SIG-M5 treated with dmso at 0.1 percent for 504 hours (cell line): ENCODE data around the gene CASK.
"Not testable (repeated sequence)": the region's sequence is repeated elsewhere in the genome, so short reads cannot be mapped to it uniquely, and the experiment has no call there.

ENCODE experiments used
- DNase-seq: peaks from one replicate; lab custom pipeline; 2025; ENCODE audit not compliant: unreplicated experiment; lab: John Stamatoyannopoulos, UW

The CASK gene

GRCh38 chrX:41703574-41704029, 219.8 kb downstream of the CASK start:
- no peak for DNase-seq

GRCh38 chrX:41695426-41695825, 227.9 kb downstream of the CASK start:
- no peak for DNase-seq

- no peak for DNase-seq
Observed at GRCh38 chrX:41693024-41693423, 230.3 kb downstream of the CASK start.

GRCh38 chrX:41692162-41692749, 231.1 kb downstream of the CASK start:
- DNase-seq, result no peak

DNA sequence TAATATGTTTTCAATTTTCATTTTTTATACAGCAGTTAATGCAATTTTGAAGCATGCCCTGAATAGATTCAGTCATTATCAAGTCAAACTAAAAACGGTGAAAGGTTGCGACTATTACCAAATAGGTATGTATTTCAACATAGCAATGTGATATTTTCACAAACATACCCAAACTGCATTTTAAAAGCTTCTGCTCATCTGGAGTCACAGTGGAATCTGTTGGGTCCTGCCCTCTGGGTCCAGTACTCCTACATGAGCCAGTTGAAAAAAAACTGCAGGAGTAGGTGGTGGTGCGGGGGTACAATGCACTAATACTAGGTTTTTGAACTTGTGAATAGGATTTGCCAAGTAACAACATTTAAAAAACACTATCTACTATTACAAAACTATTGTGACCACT, 233.6 kb downstream of the CASK start:
- no peak for DNase-seq

GRCh38 chrX:41688835-41689234, 234.5 kb downstream of the CASK start, which contains the start of gene GPR34:
Gene GPR34, plus strand, starts transcription at chrX:41688973. Its CDS starts 6,661 bp downstream, at chrX:41695634.
- peak; percentile 71 for DNase-seq

DNA sequence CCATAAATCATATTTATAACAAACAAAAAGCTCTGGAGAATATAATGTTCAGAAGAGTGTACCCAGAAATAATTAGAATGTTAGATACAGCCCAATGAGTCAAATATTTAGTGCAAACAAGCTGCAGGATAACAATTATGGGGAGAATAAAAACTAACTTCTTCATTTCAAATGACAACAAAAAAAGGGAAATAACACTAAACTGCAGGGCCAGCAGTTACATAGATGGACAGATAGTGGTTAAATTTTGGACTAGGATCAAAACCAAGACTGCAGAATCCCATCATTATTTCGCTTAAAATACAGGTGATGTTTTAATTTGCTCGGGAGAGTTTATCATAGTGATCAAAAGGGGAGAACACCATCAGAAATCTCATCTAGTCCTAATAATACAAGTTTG, 235.2 kb downstream of the CASK start:
- peak; percentile 36 for DNase-seq

DNA sequence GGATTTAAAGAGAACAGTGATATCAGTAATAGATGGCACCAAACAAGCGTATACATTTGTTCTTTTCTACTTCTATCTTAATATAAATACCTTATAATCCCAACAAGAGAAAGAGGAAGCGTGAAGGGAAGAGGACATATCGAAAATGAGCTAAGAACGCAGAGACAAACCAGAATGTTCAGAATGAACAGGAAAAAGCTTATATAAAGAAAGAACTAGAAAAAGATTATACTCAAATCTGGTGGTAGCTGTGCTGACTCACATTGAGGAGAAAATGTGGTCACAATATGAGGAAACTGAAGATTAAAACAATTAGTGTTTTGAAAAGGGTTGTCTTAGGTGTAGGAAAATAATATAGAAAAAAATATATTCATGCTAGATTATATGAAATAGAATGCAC, 236.6 kb downstream of the CASK start:
- peak; percentile 53 for DNase-seq

DNA sequence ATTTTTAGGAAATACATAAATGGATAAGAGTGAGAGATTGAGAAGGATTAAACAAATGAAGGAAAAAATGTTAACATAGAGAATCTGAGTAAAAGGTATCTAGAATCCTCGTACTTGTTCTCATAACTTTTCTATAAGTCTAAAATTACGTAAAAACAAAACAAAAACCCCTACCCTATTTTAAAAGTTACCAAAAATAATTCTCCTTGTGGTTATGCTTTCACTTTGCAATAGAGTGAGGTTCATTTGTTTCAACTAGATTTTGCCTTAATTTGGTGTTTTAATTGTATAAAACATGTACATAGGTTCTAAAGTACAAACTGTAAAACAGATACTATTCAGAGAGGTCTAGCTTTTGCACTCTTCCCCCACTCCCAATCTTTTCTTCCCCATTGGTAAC, 238.4 kb downstream of the CASK start:
- DNase-seq, result no peak

GRCh38 chrX:41684138-41684537, 239.2 kb downstream of the CASK start:
- DNase-seq, result no peak

DNA sequence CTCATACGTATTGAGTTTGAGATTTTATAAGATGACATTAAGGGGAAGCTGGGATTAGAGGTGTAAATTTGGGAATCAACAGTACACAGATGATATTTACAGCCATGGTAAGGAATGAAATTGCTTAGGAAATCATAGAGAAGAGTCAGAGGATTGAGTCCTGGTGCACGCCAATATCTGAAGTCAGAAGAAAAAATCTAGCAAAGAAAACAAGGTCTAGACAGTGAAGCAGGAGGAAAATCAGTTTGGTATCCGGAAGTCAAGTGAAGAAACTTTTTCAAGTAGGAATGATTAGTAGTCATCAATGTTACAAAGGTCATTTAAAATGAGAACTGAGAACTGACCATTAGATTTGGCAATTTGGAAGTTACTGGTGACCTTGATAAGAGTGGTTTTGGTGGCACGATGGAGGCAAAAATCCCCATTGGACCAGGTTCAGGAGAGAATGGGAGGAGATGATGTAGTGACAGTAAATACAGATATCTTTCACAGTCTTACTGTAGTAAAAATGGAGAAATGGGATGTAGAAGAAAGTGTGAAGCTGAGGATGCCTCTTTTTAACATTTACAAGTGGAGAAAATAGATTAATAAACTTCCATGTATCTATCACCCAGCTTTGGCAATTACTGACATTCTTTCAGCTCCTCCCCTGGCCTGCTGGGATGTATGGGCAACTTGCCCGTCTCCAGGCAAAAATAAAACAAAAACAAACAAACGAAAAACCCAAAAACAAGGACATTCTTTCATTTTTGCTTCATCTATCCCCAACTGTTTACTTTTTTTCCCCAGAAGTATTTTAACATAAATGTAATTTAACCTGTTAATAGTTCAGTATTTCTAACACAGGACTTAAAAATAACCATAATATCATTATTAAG, 245.9 kb downstream of the CASK start:
- DNase-seq, result no peak

- DNase-seq, result not testable (repeated sequence)
Observed at GRCh38 chrX:41676361-41676760, 247.0 kb downstream of the CASK start.

DNA sequence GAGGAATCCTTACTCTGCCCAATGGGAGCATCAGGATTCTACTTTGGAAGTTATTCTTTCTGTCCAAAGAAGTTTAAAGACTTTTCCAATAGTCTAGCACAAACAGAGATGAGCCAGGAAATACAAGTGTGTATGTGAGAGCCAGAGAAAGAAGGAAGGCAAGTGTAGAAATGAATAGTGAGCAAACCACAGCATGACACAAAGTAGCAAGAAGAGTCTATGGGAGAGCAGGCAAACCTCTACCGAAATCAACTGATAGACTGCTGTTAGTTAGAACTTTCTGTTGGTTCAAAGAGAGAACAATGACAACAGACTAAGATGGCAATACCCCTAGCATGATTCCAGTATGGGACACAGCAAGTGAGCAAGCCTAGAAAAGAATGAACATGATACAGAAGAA, 250.7 kb downstream of the CASK start:
- no peak for DNase-seq

- DNase-seq, result no peak
Observed at GRCh38 chrX:41671082-41671481, 252.3 kb downstream of the CASK start.

- no peak for DNase-seq
Observed at GRCh38 chrX:41670112-41670511, 253.2 kb downstream of the CASK start.

DNA sequence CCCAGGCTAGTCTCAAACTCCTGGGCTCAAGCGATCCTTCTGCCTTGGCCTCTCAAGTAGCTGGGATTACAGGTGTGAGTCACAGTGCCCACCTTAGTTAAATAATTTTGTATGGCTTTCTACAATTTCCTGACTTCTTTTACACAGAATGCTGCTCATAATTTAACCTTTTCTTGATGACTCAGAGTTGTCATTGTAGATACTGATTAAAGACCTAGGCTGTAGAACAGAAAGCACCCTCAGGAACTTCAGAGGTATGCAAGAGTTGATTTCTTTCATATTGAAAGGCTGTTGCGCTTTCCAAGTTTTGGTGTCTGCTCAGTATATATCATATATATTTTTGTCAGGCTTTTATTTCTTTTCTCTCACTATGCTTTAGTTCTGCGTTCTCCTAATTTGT, 255.7 kb downstream of the CASK start:
- DNase-seq, result no peak

- DNase-seq, result peak; percentile 75
Observed at GRCh38 chrX:41666251-41666650, 257.1 kb downstream of the CASK start.

DNA sequence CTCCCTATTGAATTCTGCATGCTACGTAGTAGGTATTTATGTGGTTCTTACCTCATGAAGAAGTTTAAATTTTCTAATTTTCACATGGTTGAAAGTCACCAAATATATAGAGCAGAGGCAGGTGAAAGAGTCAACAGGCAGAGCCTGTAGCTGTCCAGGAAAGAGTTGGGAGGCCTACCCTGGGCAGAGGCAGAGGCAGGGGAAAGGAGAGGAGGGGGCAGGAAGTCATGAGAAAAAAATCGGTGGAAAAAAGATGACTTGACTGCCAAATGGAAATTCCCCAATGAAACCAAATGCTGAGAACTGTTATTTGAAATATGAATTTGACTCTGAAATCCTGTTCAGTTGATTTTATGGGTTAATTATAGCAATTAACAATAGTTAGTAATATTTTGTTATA, 257.7 kb downstream of the CASK start:
- no peak for DNase-seq

- no peak for DNase-seq
Observed at GRCh38 chrX:41664908-41665307, 258.4 kb downstream of the CASK start.

DNA sequence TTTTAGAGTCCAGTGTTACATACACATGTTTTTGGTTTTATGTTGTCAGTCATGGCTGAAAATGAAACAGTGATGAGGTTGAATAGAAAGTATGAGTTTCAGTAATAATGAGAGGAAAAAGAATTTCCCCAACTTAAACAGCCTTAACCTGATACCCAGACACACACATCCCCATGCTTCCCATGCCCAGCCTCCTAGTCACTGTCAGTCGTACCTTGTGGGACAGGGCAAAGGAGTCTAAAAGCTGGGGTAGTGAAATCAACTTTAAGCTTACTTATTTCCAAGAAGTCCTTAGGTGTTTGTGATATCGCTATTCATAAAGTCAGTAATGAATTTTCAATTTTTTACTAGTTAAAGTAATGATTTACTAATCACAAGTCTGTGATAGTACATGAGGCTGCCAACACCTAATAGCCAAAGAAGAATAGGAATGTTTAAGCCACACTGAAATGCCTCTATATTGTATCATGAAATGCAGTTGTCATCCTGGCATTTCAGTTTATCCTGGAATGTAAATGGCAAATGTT, 258.9 kb downstream of the CASK start:
- no peak for DNase-seq

DNA sequence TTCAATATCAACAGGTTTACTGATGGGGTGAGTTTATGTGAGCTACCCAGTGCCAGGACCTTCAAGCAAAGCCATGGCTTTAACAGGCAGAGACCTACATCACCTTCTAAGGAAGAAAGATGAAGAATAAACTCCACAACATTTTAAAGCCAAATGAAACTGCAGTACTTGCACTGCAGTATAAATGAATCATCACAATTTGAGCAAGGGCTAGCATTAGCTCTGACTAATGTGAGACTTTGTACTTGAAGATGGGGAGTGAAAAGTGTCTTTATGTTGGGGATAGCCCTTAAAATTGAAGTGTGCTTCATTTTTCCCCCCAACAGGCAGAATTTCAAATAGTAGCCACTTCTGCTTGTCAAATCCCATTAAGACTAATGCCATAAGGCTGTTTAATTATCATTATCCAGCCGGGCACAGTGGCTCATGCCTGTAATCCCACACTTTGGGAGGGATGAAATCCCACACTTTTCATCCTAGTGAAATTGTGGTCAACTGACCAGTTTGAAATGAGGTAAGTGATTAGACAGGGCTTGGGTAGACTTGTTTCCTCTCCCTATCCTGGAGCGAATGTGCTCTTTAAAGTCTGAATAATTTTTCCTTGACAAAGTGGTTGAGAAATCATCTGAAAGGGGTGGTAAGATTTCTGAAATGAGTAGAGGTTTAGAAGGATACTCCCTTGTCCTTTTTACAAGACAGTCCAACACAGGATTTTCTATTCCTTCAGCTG, 261.8 kb downstream of the CASK start:
- no peak for DNase-seq

GRCh38 chrX:41655631-41656030, 267.7 kb downstream of the CASK start:
- no peak for DNase-seq
